Neural cell (in vitro differentiated cells): ENCODE results near the gene FHOD3. TPM values are rescaled to one million over a fixed set of nuclear protein-coding genes. Genes with fewer than 3 reads are reported as not detected.

Experiments used
- H2AFZ ChIP-seq: fragments of 200-600, 300-800 bp; sonication (generic), shearing (Covaris generic); 2 replicates; pipeline ENCODE4 v1.6.0; 2014; ENCODE audit warnings: low read depth, mild to moderate bottlenecking, antibody characterized with exemption, low read length, moderate library complexity
- H3F3A ChIP-seq: fragments of 200-600 bp; shearing (Covaris generic); 2 replicates; pipeline ENCODE4 v1.6.1; 2016; ENCODE audit warnings: mild to moderate bottlenecking, moderate library complexity, mixed read lengths, antibody characterized with exemption, low read length; ENCODE audit not compliant: insufficient read depth, poor library complexity, severe bottlenecking
- H3K27ac ChIP-seq: fragments of 200-600, 300-800 bp; sonication (generic), shearing (Covaris generic); 2 replicates; pipeline ENCODE4 v1.5.1; 2014; ENCODE audit warnings: mild to moderate bottlenecking, low read length, moderate library complexity
- H3K27me3 ChIP-seq: fragments of 300-800, 200-600 bp; sonication (generic), shearing (Covaris generic); 2 replicates; pipeline ENCODE4 v1.6.0; 2014; ENCODE audit warnings: mild to moderate bottlenecking, low read depth, low read length, moderate library complexity; ENCODE audit not compliant: insufficient read depth
- H3K36me3 ChIP-seq: fragments of 300-800, 200-600 bp; sonication (generic), shearing (Covaris generic); 2 replicates; pipeline ENCODE4 v1.5.1; 2014; ENCODE audit warnings: mild to moderate bottlenecking, antibody characterized with exemption, low read length, moderate library complexity; ENCODE audit not compliant: insufficient read depth
- H3K4me2 ChIP-seq: fragments of 300-800, 200-600 bp; sonication (generic), shearing (Covaris generic); 2 replicates; pipeline ENCODE4 v1.6.0; 2014; ENCODE audit warnings: mild to moderate bottlenecking, low read length
- H3K4me3 ChIP-seq: fragments of 300-800, 200-600 bp; sonication (generic), shearing (Covaris generic); 2 replicates; pipeline ENCODE4 v1.5.1; 2014; ENCODE audit warnings: mild to moderate bottlenecking, low read length, moderate library complexity
- H3K79me2 ChIP-seq: fragments of 200-600 bp; shearing (Covaris generic); replicated peaks from 2 replicates; pipeline ENCODE4 v1.6.0; 2014; ENCODE audit warnings: mild to moderate bottlenecking, low read length, moderate library complexity; ENCODE audit not compliant: insufficient read depth
- H3K9ac ChIP-seq: fragments of 300-800, 200-600 bp; sonication (generic), shearing (Covaris generic); 2 replicates; pipeline ENCODE4 v1.6.1; 2016; ENCODE audit warnings: mild to moderate bottlenecking, low read length, mixed read lengths
- H3K9me2 ChIP-seq: fragments of 200-600 bp; shearing (Covaris generic); 2 replicates; pipeline ENCODE4 v1.6.1; 2016; ENCODE audit warnings: mild to moderate bottlenecking, low read length, mixed read lengths; ENCODE audit not compliant: insufficient read depth
- H3K9me3 ChIP-seq: fragments of 200-600, 300-800 bp; sonication (generic), shearing (Covaris generic); 2 replicates; pipeline ENCODE4 v1.6.1; 2016; ENCODE audit warnings: mild to moderate bottlenecking, mixed run types, low read length, moderate library complexity, mixed read lengths
- H4K20me1 ChIP-seq: fragments of 200-600 bp; shearing (Covaris generic); 2 replicates; pipeline ENCODE4 v1.6.1; 2016; ENCODE audit warnings: mild to moderate bottlenecking, mixed run types; ENCODE audit not compliant: insufficient read depth
- EP300 ChIP-seq: fragments of 450-650 bp; conservative IDR thresholded peaks from 2 replicates; pipeline ENCODE4 v1.6.1; 2014; ENCODE audit warnings: antibody characterized with exemption, mild to moderate bottlenecking, moderate library complexity; ENCODE audit not compliant: poor library complexity, severe bottlenecking
- EZH2 ChIP-seq: fragments of 200-600, 300-800 bp; shearing (Covaris generic), sonication (generic); IDR thresholded peaks from 2 replicates; pipeline ENCODE4 v1.6.1; 2014; ENCODE audit warnings: antibody characterized with exemption, low read length, borderline replicate concordance, mild to moderate bottlenecking; ENCODE audit not compliant: insufficient read depth, poor library complexity, severe bottlenecking
- MXI1 ChIP-seq: fragments of 450-650 bp; conservative IDR thresholded peaks from 2 replicates; pipeline ENCODE4 v1.6.1; 2014; ENCODE audit warnings: antibody characterized with exemption, mild to moderate bottlenecking; ENCODE audit not compliant: poor library complexity, severe bottlenecking
- POLR2AphosphoS5 ChIP-seq: IDR thresholded peaks from 2 replicates; pipeline ENCODE4 v1.6.1; 2012
- RAD21 ChIP-seq: fragments of 450-650 bp; conservative IDR thresholded peaks from 2 replicates; pipeline ENCODE4 v1.6.1; 2014; ENCODE audit warnings: antibody characterized with exemption, mild to moderate bottlenecking, moderate library complexity
- SMC3 ChIP-seq: fragments of 450-650 bp; conservative IDR thresholded peaks from 2 replicates; pipeline ENCODE4 v1.6.1; 2014; ENCODE audit warnings: antibody characterized with exemption, mild to moderate bottlenecking, moderate library complexity; ENCODE audit not compliant: poor library complexity
- TAF1 ChIP-seq: IDR thresholded peaks from 2 replicates; pipeline ENCODE4 v1.6.1; 2012; ENCODE audit warnings: low read depth
- polyA plus RNA-seq: library from polyadenylated mRNA; depleted of rRNA; stranded (reverse); fragments of >200 nt; gene quantifications from 2 replicates; pipeline ENCODE4 v1.2.3, GENCODE V29; 2014
- TF ChIP-seq, protein P1 (sequence below): IDR thresholded peaks from 2 replicates; pipeline ENCODE4 v1.6.1; 2012; ENCODE audit warnings: borderline replicate concordance
- TF ChIP-seq, protein P2 (sequence below): fragments of 450-650 bp; IDR thresholded peaks from 2 replicates; pipeline ENCODE4 v1.5.1; 2014; ENCODE audit warnings: antibody characterized with exemption, mild to moderate bottlenecking, moderate library complexity; ENCODE audit not compliant: poor library complexity, severe bottlenecking

Gene FHOD3
- polyA plus RNA-seq, 1 donor from 2014 or later: 19.4 TPM

DNA sequence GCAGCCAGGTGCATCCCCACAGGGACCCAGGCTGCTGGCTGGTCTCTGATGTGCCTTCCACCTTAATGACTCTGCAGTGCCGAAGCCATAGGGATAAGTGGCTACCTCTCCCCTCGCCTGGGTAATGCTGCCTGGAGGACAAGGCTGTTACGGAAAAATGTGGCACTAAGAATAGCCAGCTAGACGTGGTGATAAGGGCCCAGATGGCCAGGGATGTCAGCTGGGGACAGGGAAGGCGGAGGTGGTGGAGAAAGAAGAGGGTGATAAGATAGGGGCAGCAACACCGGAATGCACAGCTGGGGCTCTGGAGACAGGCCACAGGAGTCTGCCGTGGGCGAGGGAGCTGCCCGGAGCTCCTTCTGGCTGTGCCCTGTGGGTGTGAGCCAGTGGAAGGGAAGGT lies 170.6 kb downstream of the FHOD3 start:
- H3K9me2 ChIP-seq: no peaks in the 10 kb centered on the region
- no peak overlapping the region for H3K4me2 ChIP-seq
- no peaks in the 10 kb centered on the region for H3K9me3 ChIP-seq
- no peak overlapping the region for H2AFZ ChIP-seq
- no peaks in the 10 kb centered on the region for H3K27me3 ChIP-seq
- H3K4me3 ChIP-seq: no peak overlapping the region
- H3K27ac ChIP-seq: no peak overlapping the region
- no peaks in the 10 kb centered on the region for H3F3A ChIP-seq
- TF ChIP-seq, protein P1, sequence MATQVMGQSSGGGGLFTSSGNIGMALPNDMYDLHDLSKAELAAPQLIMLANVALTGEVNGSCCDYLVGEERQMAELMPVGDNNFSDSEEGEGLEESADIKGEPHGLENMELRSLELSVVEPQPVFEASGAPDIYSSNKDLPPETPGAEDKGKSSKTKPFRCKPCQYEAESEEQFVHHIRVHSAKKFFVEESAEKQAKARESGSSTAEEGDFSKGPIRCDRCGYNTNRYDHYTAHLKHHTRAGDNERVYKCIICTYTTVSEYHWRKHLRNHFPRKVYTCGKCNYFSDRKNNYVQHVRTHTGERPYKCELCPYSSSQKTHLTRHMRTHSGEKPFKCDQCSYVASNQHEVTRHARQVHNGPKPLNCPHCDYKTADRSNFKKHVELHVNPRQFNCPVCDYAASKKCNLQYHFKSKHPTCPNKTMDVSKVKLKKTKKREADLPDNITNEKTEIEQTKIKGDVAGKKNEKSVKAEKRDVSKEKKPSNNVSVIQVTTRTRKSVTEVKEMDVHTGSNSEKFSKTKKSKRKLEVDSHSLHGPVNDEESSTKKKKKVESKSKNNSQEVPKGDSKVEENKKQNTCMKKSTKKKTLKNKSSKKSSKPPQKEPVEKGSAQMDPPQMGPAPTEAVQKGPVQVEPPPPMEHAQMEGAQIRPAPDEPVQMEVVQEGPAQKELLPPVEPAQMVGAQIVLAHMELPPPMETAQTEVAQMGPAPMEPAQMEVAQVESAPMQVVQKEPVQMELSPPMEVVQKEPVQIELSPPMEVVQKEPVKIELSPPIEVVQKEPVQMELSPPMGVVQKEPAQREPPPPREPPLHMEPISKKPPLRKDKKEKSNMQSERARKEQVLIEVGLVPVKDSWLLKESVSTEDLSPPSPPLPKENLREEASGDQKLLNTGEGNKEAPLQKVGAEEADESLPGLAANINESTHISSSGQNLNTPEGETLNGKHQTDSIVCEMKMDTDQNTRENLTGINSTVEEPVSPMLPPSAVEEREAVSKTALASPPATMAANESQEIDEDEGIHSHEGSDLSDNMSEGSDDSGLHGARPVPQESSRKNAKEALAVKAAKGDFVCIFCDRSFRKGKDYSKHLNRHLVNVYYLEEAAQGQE: no peak
- TF ChIP-seq, protein P2, sequence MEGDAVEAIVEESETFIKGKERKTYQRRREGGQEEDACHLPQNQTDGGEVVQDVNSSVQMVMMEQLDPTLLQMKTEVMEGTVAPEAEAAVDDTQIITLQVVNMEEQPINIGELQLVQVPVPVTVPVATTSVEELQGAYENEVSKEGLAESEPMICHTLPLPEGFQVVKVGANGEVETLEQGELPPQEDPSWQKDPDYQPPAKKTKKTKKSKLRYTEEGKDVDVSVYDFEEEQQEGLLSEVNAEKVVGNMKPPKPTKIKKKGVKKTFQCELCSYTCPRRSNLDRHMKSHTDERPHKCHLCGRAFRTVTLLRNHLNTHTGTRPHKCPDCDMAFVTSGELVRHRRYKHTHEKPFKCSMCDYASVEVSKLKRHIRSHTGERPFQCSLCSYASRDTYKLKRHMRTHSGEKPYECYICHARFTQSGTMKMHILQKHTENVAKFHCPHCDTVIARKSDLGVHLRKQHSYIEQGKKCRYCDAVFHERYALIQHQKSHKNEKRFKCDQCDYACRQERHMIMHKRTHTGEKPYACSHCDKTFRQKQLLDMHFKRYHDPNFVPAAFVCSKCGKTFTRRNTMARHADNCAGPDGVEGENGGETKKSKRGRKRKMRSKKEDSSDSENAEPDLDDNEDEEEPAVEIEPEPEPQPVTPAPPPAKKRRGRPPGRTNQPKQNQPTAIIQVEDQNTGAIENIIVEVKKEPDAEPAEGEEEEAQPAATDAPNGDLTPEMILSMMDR: no peak
- TF ChIP-seq EP300 (no peak), SMC3 (no peak), POLR2AphosphoS5 (no peak), RAD21 (no peak), MXI1 (no peak)
- peaks cover 3% of the 10 kb centered on the region for H3K79me2 ChIP-seq
- no peak overlapping the region for H3K9ac ChIP-seq
- H3K36me3 ChIP-seq: no peaks in the 10 kb centered on the region
- H4K20me1 ChIP-seq: no peaks in the 10 kb centered on the region

DNA sequence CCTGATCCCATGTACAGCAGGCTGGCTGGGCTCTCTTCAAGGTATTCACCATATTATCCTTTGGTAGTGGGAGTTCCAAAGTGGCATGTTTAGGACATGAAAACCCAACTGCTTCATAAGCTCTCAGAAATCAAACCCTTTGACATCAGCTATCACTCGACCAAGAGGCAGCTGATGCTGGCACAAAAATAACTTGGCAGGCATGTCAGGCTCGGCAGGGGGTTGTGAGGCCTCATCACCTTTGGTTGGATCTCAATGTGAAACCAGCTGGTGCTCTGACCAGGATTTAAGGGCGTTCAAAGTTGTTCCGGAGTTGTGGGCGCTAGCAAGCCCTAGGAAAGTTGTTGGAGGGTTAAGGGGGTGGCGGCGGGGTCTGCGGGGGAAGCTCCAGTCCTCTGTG lies 171.9 kb downstream of the FHOD3 start:
- Histone ChIP-seq H3K4me3 (no peak overlapping the region), H2AFZ (no peak overlapping the region), H3K4me2 (no peak overlapping the region), H3K9ac (no peak overlapping the region), H3K79me2 (peaks cover 3% of the 10 kb centered on the region), H3K36me3 (no peaks in the 10 kb centered on the region), H3K27me3 (no peaks in the 10 kb centered on the region), H3K27ac (no peak overlapping the region), H3K9me3 (no peaks in the 10 kb centered on the region), H3F3A (no peaks in the 10 kb centered on the region), H3K9me2 (no peaks in the 10 kb centered on the region), H4K20me1 (no peaks in the 10 kb centered on the region)
- TF ChIP-seq, protein P2: no peak
- TF ChIP-seq, protein P1: no peak
- no peak for TF ChIP-seq EZH2
- TF ChIP-seq POLR2AphosphoS5: no peak
- TF ChIP-seq SMC3: no peak
- TF ChIP-seq TAF1: no peak
- no peak for TF ChIP-seq EP300
- no peak for TF ChIP-seq RAD21
- no peak for TF ChIP-seq MXI1
